Kidney epithelial cell (primary cell): ENCODE results near the gene GLDN. TPM values are rescaled to one million over a fixed set of nuclear protein-coding genes. Genes with fewer than 3 reads are reported as not detected.

ENCODE experiments used
- DNase-seq: peaks from one replicate; pipeline ENCODE4 v3.0.0-alpha.2; 2010; ENCODE audit warnings: low read depth
- H3K27me3 ChIP-seq: 2 replicates; pipeline ENCODE4 v1.6.0; 2011; ENCODE audit warnings: low read length; ENCODE audit not compliant: control insufficient read depth, insufficient read depth
- H3K36me3 ChIP-seq: 2 replicates; pipeline ENCODE4 v1.5.1; 2011; ENCODE audit warnings: low read length; ENCODE audit not compliant: control insufficient read depth, insufficient read depth
- H3K4me3 ChIP-seq: 2 replicates; pipeline ENCODE4 v1.5.1; 2011; ENCODE audit warnings: low read depth, mild to moderate bottlenecking, control low read depth, low read length
- total RNA-seq: library from RNA; depleted of rRNA; stranded (reverse); fragments of >200 nt; gene quantifications from 2 replicates; pipeline ENCODE4 v1.2.3, GENCODE V29; 2015
- TF ChIP-seq, protein P1 (sequence below): IDR thresholded peaks from 2 replicates; pipeline ENCODE4 v1.5.1; 2011; ENCODE audit warnings: mild to moderate bottlenecking, moderate library complexity, low read length, control low read depth, inconsistent platforms; ENCODE audit not compliant: insufficient read depth, poor library complexity, severe bottlenecking

Gene GLDN
- total RNA-seq, 1 donor from 2014 or later = not detected

GRCh38 chr15:51307325-51307724 lies 34.1 kb upstream of the GLDN start:
- TF ChIP-seq, protein P1, sequence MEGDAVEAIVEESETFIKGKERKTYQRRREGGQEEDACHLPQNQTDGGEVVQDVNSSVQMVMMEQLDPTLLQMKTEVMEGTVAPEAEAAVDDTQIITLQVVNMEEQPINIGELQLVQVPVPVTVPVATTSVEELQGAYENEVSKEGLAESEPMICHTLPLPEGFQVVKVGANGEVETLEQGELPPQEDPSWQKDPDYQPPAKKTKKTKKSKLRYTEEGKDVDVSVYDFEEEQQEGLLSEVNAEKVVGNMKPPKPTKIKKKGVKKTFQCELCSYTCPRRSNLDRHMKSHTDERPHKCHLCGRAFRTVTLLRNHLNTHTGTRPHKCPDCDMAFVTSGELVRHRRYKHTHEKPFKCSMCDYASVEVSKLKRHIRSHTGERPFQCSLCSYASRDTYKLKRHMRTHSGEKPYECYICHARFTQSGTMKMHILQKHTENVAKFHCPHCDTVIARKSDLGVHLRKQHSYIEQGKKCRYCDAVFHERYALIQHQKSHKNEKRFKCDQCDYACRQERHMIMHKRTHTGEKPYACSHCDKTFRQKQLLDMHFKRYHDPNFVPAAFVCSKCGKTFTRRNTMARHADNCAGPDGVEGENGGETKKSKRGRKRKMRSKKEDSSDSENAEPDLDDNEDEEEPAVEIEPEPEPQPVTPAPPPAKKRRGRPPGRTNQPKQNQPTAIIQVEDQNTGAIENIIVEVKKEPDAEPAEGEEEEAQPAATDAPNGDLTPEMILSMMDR = no peak
- no peaks in the 10 kb centered on the region for H3K27me3 ChIP-seq
- no peaks in the 10 kb centered on the region for H3K36me3 ChIP-seq
- no peak for DNase-seq
- H3K4me3 ChIP-seq = no peak overlapping the region

GRCh38 chr15:51307811-51308210 lies 33.6 kb upstream of the GLDN start:
- no peak overlapping the region for H3K4me3 ChIP-seq
- no peak for DNase-seq
- no peaks in the 10 kb centered on the region for H3K36me3 ChIP-seq
- no peaks in the 10 kb centered on the region for H3K27me3 ChIP-seq
- TF ChIP-seq, protein P1 = no peak

- no peak for DNase-seq
- TF ChIP-seq, protein P1 = no peak
- no peaks in the 10 kb centered on the region for H3K36me3 ChIP-seq
- no peaks in the 10 kb centered on the region for H3K27me3 ChIP-seq
- no peak overlapping the region for H3K4me3 ChIP-seq
Measured at GRCh38 chr15:51310064-51310463, 31.4 kb upstream of the GLDN start.

DNA sequence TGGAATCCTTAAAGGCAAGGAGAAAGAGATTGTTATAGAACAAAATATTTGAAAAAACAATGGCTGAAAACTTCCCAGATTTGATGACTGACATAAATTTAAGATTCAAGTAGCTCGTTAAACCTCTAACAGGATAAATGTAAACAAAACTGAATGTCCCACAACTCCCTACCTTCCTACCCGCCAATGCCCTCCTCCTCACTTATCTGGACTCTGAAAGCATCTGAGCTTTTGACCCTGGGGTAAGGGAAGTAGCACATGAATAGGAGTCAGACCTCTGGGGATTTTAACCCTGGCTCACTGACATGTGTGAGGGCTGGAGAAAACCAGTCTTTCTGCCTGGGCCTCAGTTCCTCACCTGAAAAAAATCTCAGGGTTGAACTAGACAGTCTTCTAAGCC lies 29.9 kb upstream of the GLDN start:
- no peak for DNase-seq
- TF ChIP-seq, protein P1 = no peak
- no peak overlapping the region for H3K4me3 ChIP-seq
- H3K36me3 ChIP-seq = no peaks in the 10 kb centered on the region
- H3K27me3 ChIP-seq = no peaks in the 10 kb centered on the region

GRCh38 chr15:51312166-51313073 lies 29.0 kb upstream of the GLDN start:
- DNase-seq = no peak
- TF ChIP-seq, protein P1 = no peak
- no peak overlapping the region for H3K4me3 ChIP-seq
- no peaks in the 10 kb centered on the region for H3K36me3 ChIP-seq
- H3K27me3 ChIP-seq = no peaks in the 10 kb centered on the region

GRCh38 chr15:51313074-51313393 lies 28.4 kb upstream of the GLDN start:
- TF ChIP-seq, protein P1 = no peak
- no peak for DNase-seq

More at GRCh38 chr15:51313074-51313393, 28.4 kb upstream of the GLDN start:
- no peak overlapping the region for H3K4me3 ChIP-seq
- H3K27me3 ChIP-seq = no peaks in the 10 kb centered on the region
- H3K36me3 ChIP-seq = no peaks in the 10 kb centered on the region
